GM21825 (cell line): ENCODE measurements around the gene ATG4B.
"Not testable (repeated sequence)": the region's sequence is repeated elsewhere in the genome, so short reads cannot be mapped to it uniquely, and the experiment has no call there.

ENCODE experiments used
- ATAC-seq: cut with Tn5 transposase; IDR thresholded peaks from one replicate; pipeline ENCODE4 v1.9.1; 2021; ENCODE audit warnings: mild to moderate bottlenecking, moderate library complexity; ENCODE audit not compliant: unreplicated experiment

Gene ATG4B

DNA sequence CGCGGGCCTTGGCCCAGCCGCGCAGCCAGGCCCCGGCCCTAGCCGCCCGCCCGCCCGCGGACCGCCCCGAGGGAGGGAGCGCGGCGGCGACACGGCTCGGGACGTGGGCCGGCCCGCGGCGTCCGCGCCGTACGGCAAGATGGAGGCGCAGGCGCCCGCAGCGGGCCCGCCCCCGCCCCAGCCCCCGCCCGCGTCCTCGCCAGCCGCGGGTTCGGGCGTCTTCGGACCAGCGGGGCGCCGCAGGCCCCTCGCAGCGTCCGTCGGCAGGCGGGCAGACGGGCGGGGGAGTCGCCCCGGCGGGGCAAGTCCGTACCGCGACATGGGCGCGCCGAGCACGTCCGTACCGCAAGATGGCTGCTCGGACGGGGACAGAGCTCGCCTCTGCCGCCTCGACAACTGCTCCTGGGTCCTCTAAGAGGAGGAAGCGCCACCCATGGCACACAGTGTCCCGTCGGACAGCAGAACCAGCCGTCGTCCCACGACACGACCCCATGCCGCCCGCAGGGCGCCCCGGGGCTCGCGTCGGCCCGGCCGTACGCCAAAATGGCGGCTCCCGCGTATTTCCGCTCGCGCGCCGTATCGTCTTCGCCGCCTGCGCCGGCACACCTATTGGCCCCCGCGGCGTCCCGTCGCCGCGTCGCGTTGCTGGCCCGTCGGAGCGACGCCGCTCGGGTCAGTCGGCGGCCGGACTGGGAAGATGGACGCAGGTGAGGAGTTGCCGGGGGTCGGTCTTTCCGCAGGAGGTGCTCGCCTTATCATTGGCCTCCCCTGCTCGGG lies at the start of gene ATG4B, which contains the start of gene THAP4:
Gene ATG4B, plus strand, starts transcription at position 676 of the 777 bp plus-strand sequence. Its CDS starts 22 bp downstream, at position 698.
Gene THAP4, minus strand, starts transcription at position 141 of the 777 bp plus-strand sequence. CDS start 141 bp downstream, outside the sequence.
- ATAC-seq: peak; percentile 60

DNA sequence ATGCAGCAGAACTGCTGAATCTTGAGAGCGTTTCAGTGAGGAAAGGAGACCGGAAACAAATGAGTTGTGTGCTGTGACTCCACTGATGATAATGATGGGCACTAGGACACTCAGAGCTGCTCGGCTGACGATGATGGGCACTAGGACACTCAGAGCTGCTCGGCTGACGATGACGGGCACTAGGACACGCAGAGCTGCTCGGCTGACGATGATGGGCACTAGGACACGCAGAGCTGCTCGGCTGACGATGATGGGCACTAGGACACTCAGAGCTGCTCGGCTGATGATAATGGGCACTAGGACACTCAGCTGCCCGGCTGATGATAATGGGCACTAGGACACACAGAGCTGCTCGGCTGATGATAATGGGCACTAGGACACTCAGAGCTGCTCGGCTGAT lies 47.6 kb upstream of the ATG4B start:
- not testable (repeated sequence) for ATAC-seq

DNA sequence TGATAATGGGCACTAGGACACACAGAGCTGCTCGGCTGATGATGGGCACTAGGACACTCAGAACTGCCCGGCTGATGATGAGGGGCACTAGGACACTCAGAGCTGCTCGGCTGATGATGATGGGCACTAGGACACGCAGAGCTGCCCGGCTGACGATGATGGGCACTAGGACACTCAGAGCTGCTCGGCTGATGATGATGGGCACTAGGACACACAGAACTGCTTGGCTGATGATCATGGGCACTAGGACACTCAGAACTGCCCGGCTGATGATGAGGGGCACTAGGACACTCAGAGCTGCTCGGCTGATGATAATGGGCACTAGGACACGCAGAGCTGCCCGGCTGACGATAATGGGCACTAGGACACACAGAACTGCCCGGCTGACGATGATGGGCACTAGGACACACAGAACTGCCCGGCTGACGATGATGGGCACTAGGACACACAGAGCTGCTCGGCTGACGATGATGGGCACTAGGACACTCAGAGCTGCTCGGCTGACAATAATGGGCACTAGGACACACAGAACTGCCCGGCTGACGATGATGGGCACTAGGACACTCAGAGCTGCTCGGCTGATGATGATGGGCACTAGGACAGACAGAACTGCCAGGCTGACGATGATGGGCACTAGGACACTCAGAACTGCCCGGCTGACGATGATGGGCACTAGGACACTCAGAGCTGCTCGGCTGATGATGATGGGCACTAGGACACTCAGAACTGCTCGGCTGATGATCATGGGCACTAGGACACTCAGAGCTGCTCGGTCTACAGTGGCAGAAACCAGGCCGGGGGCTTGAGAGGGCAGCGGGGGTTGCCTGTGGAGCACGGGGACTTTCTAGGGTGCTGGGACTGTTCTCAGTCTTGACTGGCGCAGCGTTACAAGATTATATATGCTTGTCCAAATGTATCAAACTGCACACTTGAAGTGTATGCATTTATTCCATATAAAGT lies 46.7 kb upstream of the ATG4B start:
- ATAC-seq: not testable (repeated sequence)

DNA sequence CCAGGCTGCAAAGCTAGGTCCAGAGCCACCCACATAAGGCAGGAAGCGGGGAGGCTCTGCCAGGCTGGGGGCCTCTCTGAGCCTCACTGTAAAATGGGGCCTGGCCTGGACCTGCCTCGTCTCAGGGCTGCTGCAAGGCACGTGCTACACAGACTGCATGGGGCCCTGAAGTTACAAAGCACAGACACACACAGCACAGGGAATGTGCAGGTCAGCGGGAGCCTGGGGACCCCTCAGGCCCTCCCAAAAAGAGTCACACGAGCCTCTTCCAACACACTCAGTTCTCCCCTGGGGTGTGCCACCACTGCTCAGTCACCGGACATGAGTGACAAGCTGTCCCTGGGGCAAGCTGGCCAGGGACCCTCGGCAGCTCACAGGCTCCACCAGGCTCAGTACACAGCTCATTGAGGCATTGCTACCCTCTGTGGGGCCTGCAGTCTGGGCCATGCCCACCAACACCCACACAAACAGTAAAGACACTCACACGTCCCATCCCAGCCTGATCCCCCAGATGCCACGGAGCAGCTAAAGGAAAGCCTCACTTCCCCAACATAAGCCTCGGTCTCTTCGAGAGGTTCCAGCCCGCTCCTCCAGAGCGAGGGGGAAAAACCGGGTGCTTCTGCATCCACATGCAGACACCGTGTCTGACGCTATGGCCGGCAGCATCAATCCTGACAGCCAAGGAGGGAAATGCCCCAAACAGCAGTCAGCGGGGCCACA lies 45.2 kb upstream of the ATG4B start:
- no peak for ATAC-seq

DNA sequence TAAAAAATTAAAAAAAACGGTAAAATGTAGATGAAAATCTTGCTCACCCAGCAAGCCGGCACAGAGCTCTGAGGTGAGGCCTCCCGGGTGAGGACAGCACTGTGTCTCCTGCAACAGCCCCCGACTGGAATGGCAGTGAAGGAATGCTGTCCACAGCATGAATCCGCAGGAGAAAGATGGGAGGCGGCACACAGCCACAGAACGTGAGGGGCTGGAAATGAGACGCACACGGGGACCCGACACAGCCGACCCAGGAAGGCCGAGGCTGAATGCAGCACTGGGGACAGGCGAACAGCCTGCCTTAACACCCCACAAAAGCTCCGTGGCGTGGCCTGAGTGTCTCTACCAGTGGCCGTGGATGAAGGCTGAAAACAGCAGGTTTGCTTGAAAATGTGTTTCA lies 44.2 kb upstream of the ATG4B start:
- no peak for ATAC-seq

- ATAC-seq: no peak
Measured at GRCh38 chr2:241595600-241596140, 41.8 kb upstream of the ATG4B start.

GRCh38 chr2:241597561-241597960 lies 39.9 kb upstream of the ATG4B start:
- no peak for ATAC-seq

DNA sequence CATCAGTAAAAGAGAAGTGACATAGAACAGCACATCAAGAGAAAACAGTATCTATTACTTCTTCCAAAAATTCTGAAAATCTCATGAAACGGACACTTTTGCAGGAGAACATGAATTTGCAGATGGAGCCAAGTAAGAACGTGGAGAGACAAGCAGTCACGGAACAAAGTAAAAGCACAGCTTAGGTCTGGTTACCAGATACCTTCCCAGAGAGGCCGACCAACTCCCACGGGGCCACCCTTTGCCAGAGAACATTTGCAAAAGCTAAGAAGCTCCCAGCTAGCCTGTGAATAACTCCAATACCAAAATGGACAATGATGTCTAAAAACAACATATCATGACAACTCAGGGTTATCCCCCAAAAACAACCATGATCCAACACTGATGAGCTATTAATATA lies 39.4 kb upstream of the ATG4B start:
- no peak for ATAC-seq

DNA sequence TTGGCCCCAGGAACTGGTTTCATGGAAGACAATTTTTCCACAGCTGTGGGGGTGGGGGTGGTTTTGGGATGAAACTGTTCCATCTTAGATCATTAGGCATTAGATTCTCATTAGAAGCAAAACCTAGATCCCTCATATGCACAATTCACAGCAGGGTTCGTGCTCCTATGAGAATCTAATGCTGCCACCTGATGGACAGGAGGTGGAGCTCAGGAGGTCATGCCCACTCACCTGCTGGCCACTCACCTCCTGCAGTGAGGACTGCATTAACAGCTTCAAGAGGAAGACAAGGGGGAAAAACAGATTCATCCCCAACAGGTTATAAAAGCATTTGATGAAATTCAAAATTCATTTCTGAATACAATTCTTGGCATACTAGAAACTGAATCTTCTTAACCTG lies 39.0 kb upstream of the ATG4B start:
- ATAC-seq: no peak

DNA sequence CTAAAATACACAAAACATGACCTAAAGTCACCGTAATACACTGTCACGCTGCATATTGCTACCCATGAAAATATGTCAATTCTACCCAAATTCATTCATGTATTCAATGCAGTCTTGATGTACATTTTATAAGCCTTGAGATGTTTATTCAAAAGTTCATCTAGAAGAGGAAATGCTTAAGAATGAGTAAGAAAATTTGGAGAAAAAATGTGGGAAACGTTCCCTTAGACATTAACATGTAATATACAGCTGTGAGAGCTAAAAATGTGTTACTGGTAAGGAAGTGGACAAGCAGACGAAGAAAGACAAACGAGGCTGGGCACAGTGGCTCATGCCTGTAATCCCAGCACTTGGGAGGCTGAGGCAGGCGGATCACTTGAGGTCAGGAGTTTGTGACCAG lies 37.9 kb upstream of the ATG4B start:
- ATAC-seq: no peak

DNA sequence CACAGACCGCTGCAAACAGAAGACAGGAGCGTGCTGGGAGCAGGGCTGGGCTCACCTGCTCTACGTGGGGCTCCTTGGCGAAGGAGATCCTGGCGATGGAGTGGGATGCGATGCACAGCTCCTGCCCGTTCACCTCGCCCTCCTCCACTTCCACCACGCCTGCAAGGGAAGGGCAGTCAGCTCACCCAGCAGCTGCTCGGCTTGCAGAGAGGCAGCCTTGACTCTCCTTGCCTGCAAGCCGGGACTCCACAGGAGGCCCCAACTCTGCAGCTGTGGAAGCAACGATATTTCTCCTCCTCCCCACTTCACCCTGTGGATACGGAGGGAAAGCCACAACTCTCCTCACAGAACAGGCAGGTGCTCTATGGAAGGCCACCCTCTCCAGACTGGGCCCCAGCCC lies 35.7 kb upstream of the ATG4B start:
- ATAC-seq: no peak

DNA sequence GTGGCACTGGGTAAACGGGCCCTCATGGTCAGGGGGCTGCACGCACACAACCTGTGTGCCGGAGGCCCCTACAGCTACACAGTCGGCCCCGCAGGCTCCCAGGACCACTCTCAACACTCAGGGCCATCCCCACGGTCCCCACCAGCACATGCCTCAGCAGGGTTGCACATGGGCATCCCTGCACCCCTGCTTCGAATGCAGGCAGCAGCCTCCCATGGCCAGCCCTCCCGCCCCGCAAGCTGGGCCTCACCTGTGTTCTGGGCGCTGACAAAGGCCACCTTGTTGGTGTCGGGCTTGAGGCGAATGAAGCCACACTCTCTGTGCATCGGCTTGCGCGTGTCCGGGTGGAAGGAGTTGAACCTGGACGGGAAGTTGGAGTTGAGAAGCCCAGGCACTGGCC lies 34.8 kb upstream of the ATG4B start:
- no peak for ATAC-seq

GRCh38 chr2:241603686-241604085 lies 33.8 kb upstream of the ATG4B start:
- ATAC-seq: no peak

GRCh38 chr2:241606186-241606585 lies 31.3 kb upstream of the ATG4B start:
- ATAC-seq: no peak

- no peak for ATAC-seq
Measured at GRCh38 chr2:241607162-241607885, 30.2 kb upstream of the ATG4B start.

DNA sequence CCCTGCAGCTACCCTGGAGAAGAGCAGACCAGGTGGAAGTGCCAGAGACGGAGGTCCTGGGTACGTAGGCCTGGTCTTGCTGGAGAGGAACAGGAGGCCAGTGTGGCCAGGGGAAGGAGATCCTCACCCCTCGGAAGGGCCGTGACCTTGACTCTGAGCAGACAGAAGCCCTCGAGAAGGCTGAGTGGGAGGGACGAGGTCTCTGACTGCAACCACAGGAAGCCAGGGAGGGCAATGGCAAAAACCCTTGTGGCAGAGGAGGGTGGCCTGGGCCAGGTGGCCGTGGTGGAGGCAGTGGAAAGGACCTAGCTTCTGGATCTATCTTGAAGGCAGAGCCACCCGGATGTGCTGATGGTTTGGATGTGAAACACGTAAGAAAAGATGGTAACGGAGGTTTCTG lies 28.6 kb upstream of the ATG4B start:
- ATAC-seq: no peak

DNA sequence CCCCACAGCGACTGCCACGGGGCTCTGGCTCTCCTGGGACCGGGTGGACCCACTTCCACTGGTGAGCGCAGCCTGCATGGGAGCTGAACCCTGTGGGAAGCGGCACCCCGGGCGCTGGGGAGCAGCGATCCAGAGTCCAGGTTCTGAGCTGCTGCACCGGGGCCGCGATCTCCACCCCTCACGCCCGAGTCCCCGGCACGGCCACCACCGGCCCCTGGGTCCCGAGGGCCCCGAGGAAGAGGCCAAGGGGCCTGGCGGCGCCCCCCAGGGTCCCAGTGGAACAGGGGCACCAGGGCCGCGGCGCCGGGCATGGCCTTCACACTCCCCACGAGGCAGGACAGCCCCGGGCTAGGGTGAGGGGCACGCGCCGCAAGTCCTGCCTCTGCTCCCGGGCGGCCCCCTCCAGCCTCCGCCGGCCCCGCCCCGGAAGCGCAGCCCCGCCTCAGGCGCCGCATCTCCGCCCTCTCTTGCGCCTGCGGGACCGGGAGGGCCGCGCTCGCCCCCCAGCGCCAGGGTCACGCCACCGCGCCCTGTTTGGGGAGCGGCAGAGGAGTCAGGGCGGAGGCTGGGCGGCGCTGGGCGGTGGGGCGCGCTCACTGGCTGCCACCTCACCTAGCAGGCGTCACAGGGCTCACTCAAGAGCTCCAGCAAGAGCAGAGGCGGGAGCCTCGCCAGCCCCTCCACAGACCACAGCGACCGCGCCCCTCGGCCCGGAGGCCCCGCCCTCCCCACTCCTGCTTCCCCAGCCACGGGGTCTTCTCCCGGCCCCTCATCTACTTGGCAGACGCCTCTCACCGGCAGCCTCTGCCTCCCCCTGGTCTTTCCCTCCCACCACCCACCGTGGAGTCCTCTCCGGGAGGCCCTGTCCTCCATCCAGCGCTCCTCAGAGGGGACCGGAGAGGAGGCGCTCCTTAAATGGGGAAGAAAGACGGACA lies 27.4 kb upstream of the ATG4B start:
- peak; percentile 91 for ATAC-seq

- ATAC-seq: no peak
Measured at GRCh38 chr2:241611062-241611461, 26.4 kb upstream of the ATG4B start.
